Measurements from ENCODE around the gene FGFR2.

The FGFR2 gene

GRCh38 chr10:121490871-121491519, 107.2 kb downstream of the FGFR2 start:
- DNase-seq = no peak

GRCh38 chr10:121485436-121486139, 112.7 kb downstream of the FGFR2 start:
- DNase-seq = no peak

GRCh38 chr10:121484816-121485215, 113.4 kb downstream of the FGFR2 start:
- DNase-seq = no peak

- DNase-seq = no peak
These were observed 113.8 kb downstream of the FGFR2 start for GRCh38 chr10:121484401-121484800.

- no peak for DNase-seq
These were observed 117.1 kb downstream of the FGFR2 start for GRCh38 chr10:121481180-121481579.

GRCh38 chr10:121478556-121478955, 119.7 kb downstream of the FGFR2 start:
- no peak for DNase-seq

GRCh38 chr10:121469797-121470606, 128.2 kb downstream of the FGFR2 start:
- peak; percentile 47 for DNase-seq

GRCh38 chr10:121468726-121469125, 129.5 kb downstream of the FGFR2 start:
- DNase-seq = peak; percentile 33

- no peak for DNase-seq
These were observed 131.8 kb downstream of the FGFR2 start for GRCh38 chr10:121466424-121466823.

- DNase-seq = no peak
These were observed 133.0 kb downstream of the FGFR2 start for GRCh38 chr10:121465215-121465614.

GRCh38 chr10:121464517-121464916, 133.7 kb downstream of the FGFR2 start:
- DNase-seq = no peak

- no peak for DNase-seq
These were observed 135.3 kb downstream of the FGFR2 start for GRCh38 chr10:121462955-121463354.

- DNase-seq = no peak
These were observed 136.0 kb downstream of the FGFR2 start for GRCh38 chr10:121462281-121462680.

- DNase-seq = no peak
These were observed 136.9 kb downstream of the FGFR2 start for GRCh38 chr10:121461307-121461706.

GRCh38 chr10:121460733-121461132, 137.5 kb downstream of the FGFR2 start:
- DNase-seq = no peak

- DNase-seq = no peak
These were observed 138.4 kb downstream of the FGFR2 start for GRCh38 chr10:121459622-121460453.

- DNase-seq = no peak
These were observed 139.0 kb downstream of the FGFR2 start for GRCh38 chr10:121459279-121459621.

GRCh38 chr10:121457729-121458128, 140.5 kb downstream of the FGFR2 start:
- no peak for DNase-seq

GRCh38 chr10:121455377-121455776, 142.9 kb downstream of the FGFR2 start:
- no peak for DNase-seq

GRCh38 chr10:121454781-121455180, 143.5 kb downstream of the FGFR2 start:
- no peak for DNase-seq

GRCh38 chr10:121453160-121453559, 145.1 kb downstream of the FGFR2 start:
- DNase-seq = no peak

GRCh38 chr10:121452581-121452980, 145.7 kb downstream of the FGFR2 start:
- no peak for DNase-seq

Measured in right kidney (tissue), 1 donor.